CD14-positive monocyte (primary cell): ENCODE results near the gene KAT2B. TPM values are rescaled to one million over a fixed set of nuclear protein-coding genes. Genes with fewer than 3 reads are reported as not detected.

ENCODE experiments used
- DNase-seq, 3 donors: peaks; one replicate each; pipeline ENCODE4 v3.0.0-alpha.2; 2011 to 2022
- H2AFZ ChIP-seq: 2 replicates; pipeline ENCODE4 v1.6.0; 2012; ENCODE audit warnings: mild to moderate bottlenecking, low read depth, low read length, inconsistent platforms; ENCODE audit not compliant: insufficient read depth, poor library complexity, severe bottlenecking
- H3K27ac ChIP-seq, 2 donors: 1 replicate in 1 of 2; 2 replicates in 1 of 2; pipeline ENCODE4 v1.5.1; 2012 to 2013; ENCODE audit warnings: low read length in 2 of 2, control low read depth in 1 of 2, inconsistent platforms in 1 of 2, low read depth in 1 of 2, mild to moderate bottlenecking in 1 of 2
- H3K27me3 ChIP-seq, 2 donors: one replicate each; pipeline versions ENCODE4 v1.6.0 to v1.6.1; 2011 to 2013; ENCODE audit warnings: low read length in 2 of 2; ENCODE audit not compliant: control insufficient read depth in 2 of 2, insufficient read depth in 2 of 2
- H3K36me3 ChIP-seq, 2 donors: replicated peaks in 1 of 2; 1 replicate in 1 of 2; 2 replicates in 1 of 2; pipeline versions ENCODE4 v1.5.1 to v1.6.1; 2012 to 2013; ENCODE audit warnings: low read length in 2 of 2, control low read depth in 1 of 2, inconsistent platforms in 1 of 2, mild to moderate bottlenecking in 1 of 2; ENCODE audit not compliant: insufficient read depth in 2 of 2, control insufficient read depth in 1 of 2
- H3K4me1 ChIP-seq, 2 donors: 1 replicate in 1 of 2; 2 replicates in 1 of 2; pipeline versions ENCODE4 v1.5.1 to v1.6.1; 2012 to 2013; ENCODE audit warnings: low read length in 2 of 2, control low read depth in 1 of 2, inconsistent platforms in 1 of 2, mild to moderate bottlenecking in 1 of 2, moderate library complexity in 1 of 2; ENCODE audit not compliant: insufficient read depth in 2 of 2, control insufficient read depth in 1 of 2
- H3K4me2 ChIP-seq: replicated peaks from 2 replicates; pipeline ENCODE3; 2012; ENCODE audit warnings: low read length, moderate library complexity, mild to moderate bottlenecking; ENCODE audit not compliant: poor library complexity, severe bottlenecking; ENCODE audit errors: extremely low read depth
- H3K4me3 ChIP-seq, 3 experiments: fragments of 200-600 bp in 1 of 3; sonication (generic) in 1 of 3; replicated peaks in 1 of 3; 1 replicate in 2 of 3; 2 replicates in 1 of 3; pipeline ENCODE4 v1.5.1; 2011 to 2013; ENCODE audit warnings: low read length in 3 of 3, mild to moderate bottlenecking in 3 of 3, control low read depth in 2 of 3, low read depth in 2 of 3, inconsistent platforms in 1 of 3, moderate library complexity in 1 of 3
- H3K79me2 ChIP-seq: 2 replicates; pipeline ENCODE4 v1.6.0; 2012; ENCODE audit warnings: mild to moderate bottlenecking, control low read depth, inconsistent platforms, low read length, moderate library complexity; ENCODE audit not compliant: insufficient read depth
- H3K9ac ChIP-seq: 2 replicates; pipeline ENCODE4 v1.6.0; 2017; ENCODE audit warnings: low read length, mild to moderate bottlenecking; ENCODE audit not compliant: insufficient read depth, poor library complexity, severe bottlenecking
- H3K9me3 ChIP-seq, 2 donors: replicated peaks in 1 of 2; 1 replicate in 1 of 2; 2 replicates in 1 of 2; pipeline versions ENCODE4 v1.5.1 to v1.6.1; 2012 to 2013; ENCODE audit warnings: low read length in 2 of 2, control low read depth in 1 of 2; ENCODE audit not compliant: control insufficient read depth in 1 of 2, insufficient read depth in 1 of 2
- H4K20me1 ChIP-seq: 2 replicates; pipeline ENCODE4 v1.6.0; 2012; ENCODE audit warnings: mild to moderate bottlenecking, low read length, control low read depth, moderate library complexity; ENCODE audit not compliant: insufficient read depth
- H3K27ac Mint-ChIP-seq, 7 donors: one replicate each; pipeline ENCODE4 v1.8.0; 2020; ENCODE audit warnings: mild to moderate bottlenecking in 7 of 7, mixed read lengths in 7 of 7, moderate library complexity in 6 of 7, inconsistent platforms in 2 of 7
- H3K27me3 Mint-ChIP-seq, 3 donors: one replicate each; pipeline ENCODE4 v1.8.0; 2021 to 2022; ENCODE audit warnings: low read depth in 3 of 3, mild to moderate bottlenecking in 3 of 3, mixed read lengths in 3 of 3, moderate library complexity in 3 of 3, inconsistent platforms in 1 of 3
- H3K36me3 Mint-ChIP-seq, 2 donors: one replicate each; pipeline ENCODE4 v1.8.0; 2020; ENCODE audit warnings: mixed read lengths in 2 of 2, inconsistent platforms in 1 of 2, mild to moderate bottlenecking in 1 of 2
- H3K4me1 Mint-ChIP-seq: one replicate; pipeline ENCODE4 v1.8.0; 2020; ENCODE audit warnings: mild to moderate bottlenecking, mixed read lengths
- H3K4me3 Mint-ChIP-seq, 2 donors: one replicate each; pipeline ENCODE4 v1.8.0; 2020; ENCODE audit warnings: mild to moderate bottlenecking in 2 of 2, mixed read lengths in 2 of 2, moderate library complexity in 1 of 2
- H3K9me3 Mint-ChIP-seq, 7 donors: one replicate each; pipeline ENCODE4 v1.8.0; 2020 to 2022; ENCODE audit warnings: mixed read lengths in 7 of 7, mild to moderate bottlenecking in 6 of 7, moderate library complexity in 6 of 7, inconsistent platforms in 2 of 7
- WGBS: methylation state at CpG from one replicate; pipeline ENCODE4 v1.1.5; 2013; ENCODE audit warnings: missing lambda C conversion rate; ENCODE audit not compliant: insufficient coverage; 5-methylcytosine and 5-hydroxymethylcytosine counted together
- intact Hi-C, 2 donors: fragments of 100-400 bp; cut with micrococcal nuclease; formaldehyde crosslinking; loops; one replicate each; pipeline versions ENCODE4 v1.15.0 to v1.15.1; 2023
- polyA plus RNA-seq, 3 donors: library from polyadenylated mRNA; depleted of rRNA in 1 of 3; unstranded in 2 of 3; stranded (reverse) in 1 of 3; fragments of 300-500 nt in 2 of 3; fragments of >200 nt in 1 of 3; fragmentation: Illumina TruSeq in 2 of 3; gene quantifications; 1 replicate in 2 of 3; 2 replicates in 1 of 3; pipeline ENCODE4 v1.2.3, GENCODE V29; 2012 to 2021
- TF ChIP-seq, protein P1 (sequence below): fragments of 200-600 bp; IDR thresholded peaks from one replicate; pipeline ENCODE4 v1.8.0; 2022; ENCODE audit warnings: antibody characterized with exemption, mild to moderate bottlenecking

Gene KAT2B
- polyA plus RNA-seq, 3 donors = 2.7 to 14.6 (median 3.5) TPM

DNA sequence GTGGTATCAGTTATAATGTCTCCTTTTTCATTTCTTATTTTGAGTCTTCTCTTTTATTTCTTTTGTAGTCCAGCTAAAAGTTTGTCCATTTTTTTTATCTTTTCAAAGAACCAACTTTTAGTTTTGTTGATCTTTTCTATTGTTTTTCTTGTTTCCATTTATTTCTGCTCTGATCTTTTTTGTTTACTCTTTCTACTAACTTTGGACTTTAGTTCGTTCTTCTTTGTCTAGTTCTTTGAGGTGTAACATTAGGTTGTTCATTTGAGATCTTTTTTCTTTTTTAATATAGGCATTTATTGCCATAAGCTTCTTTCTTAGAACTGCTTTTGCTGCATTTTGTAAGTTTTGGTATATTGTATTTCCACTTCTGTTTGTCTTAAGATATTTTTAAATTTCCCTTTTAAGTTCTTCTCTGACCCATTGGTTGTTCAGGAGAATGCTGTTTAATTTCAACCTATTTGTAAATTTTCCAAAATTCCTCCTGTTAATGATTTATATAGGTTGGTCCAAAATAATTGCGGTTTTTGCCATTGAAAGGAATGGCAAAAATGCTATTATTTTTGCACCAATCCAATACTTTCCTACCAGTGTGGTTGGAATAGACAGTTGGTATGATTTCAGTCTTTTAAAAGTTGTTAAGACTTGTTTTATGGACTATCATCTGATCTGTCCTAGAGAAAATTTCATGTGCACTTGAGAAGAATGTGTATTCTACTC lies 51.2 kb downstream of the KAT2B start:
- Mint-ChIP-seq H3K4me1 (no peaks in the 10 kb centered on the region), H3K27me3 (peaks cover 0 to 1% (median 0%) of the 10 kb centered on the region in 3 donors), H3K9me3 (peaks cover 16 to 27% (median 22%) of the 10 kb centered on the region in 7 donors), H3K27ac (no peak overlapping the region), H3K36me3 (peaks cover 44 to 58% of the 10 kb centered on the region in 2 donors), H3K4me3 (no peak overlapping the region)
- H3K27me3 ChIP-seq = no peaks in the 10 kb centered on the region
- TF ChIP-seq, protein P1, sequence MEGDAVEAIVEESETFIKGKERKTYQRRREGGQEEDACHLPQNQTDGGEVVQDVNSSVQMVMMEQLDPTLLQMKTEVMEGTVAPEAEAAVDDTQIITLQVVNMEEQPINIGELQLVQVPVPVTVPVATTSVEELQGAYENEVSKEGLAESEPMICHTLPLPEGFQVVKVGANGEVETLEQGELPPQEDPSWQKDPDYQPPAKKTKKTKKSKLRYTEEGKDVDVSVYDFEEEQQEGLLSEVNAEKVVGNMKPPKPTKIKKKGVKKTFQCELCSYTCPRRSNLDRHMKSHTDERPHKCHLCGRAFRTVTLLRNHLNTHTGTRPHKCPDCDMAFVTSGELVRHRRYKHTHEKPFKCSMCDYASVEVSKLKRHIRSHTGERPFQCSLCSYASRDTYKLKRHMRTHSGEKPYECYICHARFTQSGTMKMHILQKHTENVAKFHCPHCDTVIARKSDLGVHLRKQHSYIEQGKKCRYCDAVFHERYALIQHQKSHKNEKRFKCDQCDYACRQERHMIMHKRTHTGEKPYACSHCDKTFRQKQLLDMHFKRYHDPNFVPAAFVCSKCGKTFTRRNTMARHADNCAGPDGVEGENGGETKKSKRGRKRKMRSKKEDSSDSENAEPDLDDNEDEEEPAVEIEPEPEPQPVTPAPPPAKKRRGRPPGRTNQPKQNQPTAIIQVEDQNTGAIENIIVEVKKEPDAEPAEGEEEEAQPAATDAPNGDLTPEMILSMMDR = no peak
- no peak overlapping the region for H3K27ac ChIP-seq
- intact Hi-C loops = no loop called here
- no peak overlapping the region for H2AFZ ChIP-seq
- WGBS = no CpG with 5 or more reads among the region's 2 CpGs
- no peaks in the 10 kb centered on the region for H3K4me1 ChIP-seq
- no peak overlapping the region for H3K4me2 ChIP-seq
- H3K4me3 ChIP-seq = no peak overlapping the region
- DNase-seq = no peak
- H4K20me1 ChIP-seq = no peaks in the 10 kb centered on the region
- H3K9me3 ChIP-seq = peaks cover 10 to 19% of the 10 kb centered on the region in 2 donors
- H3K9ac ChIP-seq = no peak overlapping the region
- peaks cover 22 to 37% of the 10 kb centered on the region in 2 donors for H3K36me3 ChIP-seq
- H3K79me2 ChIP-seq = no peaks in the 10 kb centered on the region

DNA sequence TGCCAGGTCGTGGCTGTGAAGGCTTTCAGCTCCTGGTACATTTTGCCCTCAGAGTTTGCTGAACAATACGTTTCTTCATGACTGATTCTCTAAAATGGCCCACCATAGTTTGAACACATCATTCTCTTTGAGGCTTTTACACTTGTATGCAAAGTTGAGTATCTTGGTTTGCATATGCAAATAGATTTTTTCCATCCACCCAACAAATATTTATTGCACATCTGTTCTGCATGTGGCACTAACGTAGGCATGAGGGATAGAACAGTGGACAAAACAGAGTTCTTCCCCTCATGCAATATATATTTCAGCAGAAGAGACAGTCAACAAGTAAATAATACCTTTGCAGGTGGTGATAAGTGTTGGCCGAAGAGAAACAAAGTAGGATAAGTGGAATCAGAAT lies 55.2 kb downstream of the KAT2B start:
- peaks cover 49 to 73% of the 10 kb centered on the region in 2 donors for H3K36me3 Mint-ChIP-seq
- no peak for DNase-seq

More for the DNA sequence above, 55.2 kb downstream of the KAT2B start:
- Mint-ChIP-seq H3K9me3 (peaks cover 0 to 6% (median 4%) of the 10 kb centered on the region in 7 donors), H3K27me3 (peaks cover 0 to 1% (median 0%) of the 10 kb centered on the region in 3 donors), H3K27ac (no peak overlapping the region), H3K4me1 (no peaks in the 10 kb centered on the region), H3K4me3 (no peak overlapping the region)
- peaks cover 34 to 57% of the 10 kb centered on the region in 2 donors for H3K36me3 ChIP-seq
- TF ChIP-seq, protein P1 = no peak
- intact Hi-C loops = no loop called here
- no peaks in the 10 kb centered on the region for H3K79me2 ChIP-seq
- no peak overlapping the region for H2AFZ ChIP-seq
- 100% methylated on average over 2 of the region's 4 CpGs for WGBS
- no peaks in the 10 kb centered on the region for H3K4me1 ChIP-seq
- no peak overlapping the region for H3K4me2 ChIP-seq
- no peak overlapping the region for H3K4me3 ChIP-seq
- peaks cover under 1 to 4% of the 10 kb centered on the region in 2 donors for H3K9me3 ChIP-seq
- no peak overlapping the region for H3K27ac ChIP-seq
- no peak overlapping the region for H3K9ac ChIP-seq
- no peaks in the 10 kb centered on the region for H3K27me3 ChIP-seq
- H4K20me1 ChIP-seq = no peaks in the 10 kb centered on the region
